ENCODE measurements around the gene UBE2O. TPM values are rescaled to one million over a fixed set of nuclear protein-coding genes. Genes with fewer than 3 reads are reported as not detected.

Gene UBE2O
- total RNA-seq, 1 experiment from 2014 or later = 68.9 TPM

- no peak for TF ChIP-seq ZNF532 (CRISPR knock-in tag; IDR thresholded peaks at IDR 0.05; ENCODE audit: borderline replicate concordance)
- no peak for TF ChIP-seq HMGXB4 (CRISPR knock-in tag; IDR thresholded peaks at IDR 0.05)
- no peak for TF ChIP-seq GABPB1 (CRISPR knock-in tag; IDR thresholded peaks at IDR 0.05)
- TF ChIP-seq ZNF219 (CRISPR knock-in tag; IDR thresholded peaks at IDR 0.05; ENCODE audit: borderline replicate concordance) = no peak
- no peak for TF ChIP-seq RELA (CRISPR knock-in tag; IDR thresholded peaks at IDR 0.05; ENCODE audit: borderline replicate concordance)
- TF ChIP-seq ELF4 (CRISPR knock-in tag; IDR thresholded peaks at IDR 0.05; ENCODE audit: low read depth) = no peak
- no peak for TF ChIP-seq CTCF (IDR thresholded peaks at IDR 0.05)
Measured at GRCh38 chr17:76467366-76467765, 14.4 kb upstream of the UBE2O start, which contains the start of gene AANAT (continued).

- Mint-ChIP-seq H3K36me3 (peaks cover 4% of the 10 kb centered on the region; the same call in 1 of the 2 replicates), H3K9me3 (no peaks in the 10 kb centered on the region), H3K27ac (no peak overlapping the region), H3K4me3 (no peak overlapping the region), H3K27me3 (ENCODE audit: low read depth) (no peaks in the 10 kb centered on the region; the same call in 1 of the 2 replicates), H3K4me1 (peaks cover 8% of the 10 kb centered on the region)
- DNase-seq (ENCODE audit: low spot score) = no peak
- ATAC-seq = no peak
- ChIA-PET POLR2A (no interaction called here), CTCF (interaction anchor here (0.9 to 3.6 kb wide), 24 partner anchors 9 to 260 kb away, joined by 3 to 33 read pairs (median 6); partner anchors contain the start of genes JMJD6, METTL23 and RHBDF2)
- peak; percentile 2; the same call in 1 of the 2 replicates for TF ChIP-seq CTCF (IDR thresholded peaks at IDR 0.05)
- TF ChIP-seq EMX1 (CRISPR knock-in tag; IDR thresholded peaks at IDR 0.05) = no peak
Measured at GRCh38 chr17:76466775-76467130, 13.8 kb upstream of the UBE2O start.

- Mint-ChIP-seq H3K36me3 (no peaks in the 10 kb centered on the region), H3K27ac (no peak overlapping the region), H3K27me3 (ENCODE audit: low read depth) (peaks cover 2% of the 10 kb centered on the region; the same call in 1 of the 2 replicates), H3K4me1 (peaks cover 22% of the 10 kb centered on the region), H3K4me3 (no peak overlapping the region), H3K9me3 (no peaks in the 10 kb centered on the region)
- ChIA-PET POLR2A (interaction anchor here (0.6 kb wide), 1 partner anchor 138 kb away, joined by 6 read pairs; no protein-coding TSS in a partner anchor), CTCF (interaction anchor here (0.6 to 2.8 kb wide), 12 partner anchors 28 to 161 kb away, joined by 3 to 14 read pairs (median 4); no protein-coding TSS in a partner anchor)
- ATAC-seq (no peak), DNase-seq (ENCODE audit: low spot score) (no peak)
- TF ChIP-seq NR1H2 (CRISPR knock-in tag; IDR thresholded peaks at IDR 0.05) (no peak), EMX1 (CRISPR knock-in tag; IDR thresholded peaks at IDR 0.05) (no peak), CDX4 (CRISPR knock-in tag; IDR thresholded peaks at IDR 0.05; ENCODE audit: borderline replicate concordance) (no peak), ATF6 (CRISPR knock-in tag; IDR thresholded peaks at IDR 0.05) (no peak), FOXK1 (CRISPR knock-in tag; IDR thresholded peaks at IDR 0.05) (no peak), OVOL2 (CRISPR knock-in tag; IDR thresholded peaks at IDR 0.05; ENCODE audit: borderline replicate concordance) (no peak), NFE2L1 (CRISPR knock-in tag; IDR thresholded peaks at IDR 0.05) (no peak), ZBTB43 (CRISPR knock-in tag; IDR thresholded peaks at IDR 0.05) (no peak), CBFB (CRISPR knock-in tag; IDR thresholded peaks at IDR 0.05; ENCODE audit: low read depth) (no peak)
Measured at GRCh38 chr17:76462556-76463290, 9.8 kb upstream of the UBE2O start.
